ENCODE measurements around the gene MYL9. TPM values are rescaled to one million over a fixed set of nuclear protein-coding genes. Genes with fewer than 3 reads are reported as not detected.

Gene MYL9
- total RNA-seq, 4 donors from 2014 or later, result 2,169 to 3,466 (median 2,516) TPM

- WGBS, result 83% methylated on average over 3 of the region's 3 CpGs
- Histone ChIP-seq H3K36me3 (peaks cover 0 to 47% (median 30%) of the 10 kb centered on the region in 4 donors), H3K4me1 (peaks cover 0 to 7% (median 0%) of the 10 kb centered on the region in 4 donors), H3K9me3 (no peaks in the 10 kb centered on the region), H3K27ac (replicated peaks in 1 of 4) (no peak overlapping the region), H3K4me3 (no peak overlapping the region), H3K27me3 (no peaks in the 10 kb centered on the region)
- DNase-seq (ENCODE audit: extremely low spot score), result no peak
- intact Hi-C loops (cut with DNase I), result no loop called here
- TF ChIP-seq CTCF (IDR thresholded peaks at IDR 0.05) (no peak), POLR2A (IDR thresholded peaks at IDR 0.05; ENCODE audit: low read depth) (no peak), EP300 (IDR thresholded peaks at IDR 0.05) (no peak), POLR2AphosphoS5 (IDR thresholded peaks at IDR 0.05) (no peak)
Measured at GRCh38 chr20:36587388-36588070, 46.2 kb downstream of the MYL9 start.

- Histone ChIP-seq H3K27me3 (no peaks in the 10 kb centered on the region), H3K27ac (replicated peaks in 1 of 4) (no peak overlapping the region), H3K9me3 (no peaks in the 10 kb centered on the region), H3K4me1 (peaks cover 0 to 8% (median 0%) of the 10 kb centered on the region in 4 donors), H3K36me3 (peaks cover 0 to 45% (median 16%) of the 10 kb centered on the region in 4 donors), H3K4me3 (no peak overlapping the region)
- TF ChIP-seq CTCF (IDR thresholded peaks at IDR 0.05) (no peak), EP300 (IDR thresholded peaks at IDR 0.05) (no peak), POLR2A (IDR thresholded peaks at IDR 0.05; ENCODE audit: low read depth) (no peak), POLR2AphosphoS5 (IDR thresholded peaks at IDR 0.05) (no peak)
- 71% methylated on average over 1 of the region's 5 CpGs for WGBS
- no peak for DNase-seq (ENCODE audit: extremely low spot score)
- intact Hi-C loops (cut with DNase I), result loop anchor here (5.0 kb wide), 1 partner anchor 34 kb away; no protein-coding TSS in a partner anchor
Measured at GRCh38 chr20:36591281-36591680, 50.0 kb downstream of the MYL9 start.

- Histone ChIP-seq H3K36me3 (peaks cover 0 to 41% (median 16%) of the 10 kb centered on the region in 4 donors), H3K4me1 (peaks cover 0 to 8% (median 0%) of the 10 kb centered on the region in 4 donors), H3K27me3 (no peaks in the 10 kb centered on the region), H3K9me3 (no peaks in the 10 kb centered on the region), H3K27ac (replicated peaks in 1 of 4) (no peak overlapping the region), H3K4me3 (no peak overlapping the region)
- no peak for DNase-seq (ENCODE audit: extremely low spot score)
- TF ChIP-seq POLR2AphosphoS5 (IDR thresholded peaks at IDR 0.05) (no peak), CTCF (IDR thresholded peaks at IDR 0.05) (peak; percentile 34 to 46 (median 45)), POLR2A (IDR thresholded peaks at IDR 0.05; ENCODE audit: low read depth) (no peak)
- intact Hi-C loops (cut with DNase I), result loop anchor here (5.0 kb wide), 1 partner anchor 35 kb away; no protein-coding TSS in a partner anchor
- 67% methylated on average over 9 of the region's 9 CpGs for WGBS
Measured at GRCh38 chr20:36591854-36592641, 50.7 kb downstream of the MYL9 start.

- no peak for DNase-seq (ENCODE audit: extremely low spot score)
- H3K27ac ChIP-seq (replicated peaks in 1 of 4), result no peak overlapping the region
- no peaks in the 10 kb centered on the region for H3K9me3 ChIP-seq
- peaks cover 0 to 8% (median 0%) of the 10 kb centered on the region in 4 donors for H3K4me1 ChIP-seq
- WGBS, result 64% methylated on average over 3 of the region's 5 CpGs
- H3K36me3 ChIP-seq, result peaks cover 0 to 37% (median 16%) of the 10 kb centered on the region in 4 donors
- H3K4me3 ChIP-seq, result no peak overlapping the region
- no peaks in the 10 kb centered on the region for H3K27me3 ChIP-seq
- intact Hi-C loops (cut with DNase I), result loop anchor here (5.0 kb wide), 1 partner anchor 36 kb away; no protein-coding TSS in a partner anchor
- TF ChIP-seq CTCF (IDR thresholded peaks at IDR 0.05), result no peak
- no peak for TF ChIP-seq EP300 (IDR thresholded peaks at IDR 0.05)
- no peak for TF ChIP-seq POLR2A (IDR thresholded peaks at IDR 0.05; ENCODE audit: low read depth)
- no peak for TF ChIP-seq POLR2AphosphoS5 (IDR thresholded peaks at IDR 0.05)
Measured at GRCh38 chr20:36593347-36593929, 52.1 kb downstream of the MYL9 start.
